ENCODE data around the gene PKDCC.
"Not testable (repeated sequence)": the region's sequence is repeated elsewhere in the genome, so short reads cannot be mapped to it uniquely, and the experiment has no call there.

Gene PKDCC

DNA sequence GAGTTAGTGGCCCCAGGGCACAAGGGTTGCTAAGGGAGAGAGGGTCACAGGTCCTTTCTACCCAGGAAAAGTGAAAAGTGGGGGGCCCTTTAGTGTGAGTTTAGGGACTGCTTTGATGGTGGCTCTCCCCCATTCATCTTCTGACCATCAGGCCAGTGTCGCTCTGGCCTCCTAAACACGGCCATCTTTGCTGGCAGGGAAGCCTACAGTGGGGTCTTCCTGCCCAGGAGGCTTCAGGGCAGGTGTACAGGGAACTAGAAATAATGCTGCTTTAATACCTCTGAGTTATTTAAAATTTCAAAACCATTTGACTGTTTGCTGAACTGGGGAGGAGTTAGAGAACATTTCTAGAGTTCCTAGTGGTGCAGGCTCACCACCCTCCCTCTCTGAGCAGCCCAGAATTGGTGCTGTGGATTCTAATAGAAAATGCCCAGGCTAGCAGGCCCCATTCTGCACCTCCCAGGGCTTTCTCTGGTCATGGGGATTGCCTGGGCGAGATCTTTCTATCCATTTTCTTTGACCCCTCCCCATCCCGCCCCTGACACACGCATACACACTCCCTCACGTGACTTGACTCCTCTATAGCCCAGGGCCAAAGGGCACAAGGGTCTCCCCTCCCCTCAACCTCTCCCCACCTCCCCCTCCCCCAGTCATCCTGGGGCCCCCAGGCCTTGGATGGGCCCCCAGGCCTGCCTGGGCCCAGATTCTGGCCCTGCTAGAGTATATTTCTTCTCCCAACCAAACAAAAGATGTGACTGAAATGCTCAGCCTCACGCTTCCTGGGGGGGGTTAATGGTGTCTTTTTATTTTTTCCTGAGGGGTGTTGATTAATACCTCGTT lies 3.1 kb downstream of the PKDCC start:
- DNase-seq = no peak

DNA sequence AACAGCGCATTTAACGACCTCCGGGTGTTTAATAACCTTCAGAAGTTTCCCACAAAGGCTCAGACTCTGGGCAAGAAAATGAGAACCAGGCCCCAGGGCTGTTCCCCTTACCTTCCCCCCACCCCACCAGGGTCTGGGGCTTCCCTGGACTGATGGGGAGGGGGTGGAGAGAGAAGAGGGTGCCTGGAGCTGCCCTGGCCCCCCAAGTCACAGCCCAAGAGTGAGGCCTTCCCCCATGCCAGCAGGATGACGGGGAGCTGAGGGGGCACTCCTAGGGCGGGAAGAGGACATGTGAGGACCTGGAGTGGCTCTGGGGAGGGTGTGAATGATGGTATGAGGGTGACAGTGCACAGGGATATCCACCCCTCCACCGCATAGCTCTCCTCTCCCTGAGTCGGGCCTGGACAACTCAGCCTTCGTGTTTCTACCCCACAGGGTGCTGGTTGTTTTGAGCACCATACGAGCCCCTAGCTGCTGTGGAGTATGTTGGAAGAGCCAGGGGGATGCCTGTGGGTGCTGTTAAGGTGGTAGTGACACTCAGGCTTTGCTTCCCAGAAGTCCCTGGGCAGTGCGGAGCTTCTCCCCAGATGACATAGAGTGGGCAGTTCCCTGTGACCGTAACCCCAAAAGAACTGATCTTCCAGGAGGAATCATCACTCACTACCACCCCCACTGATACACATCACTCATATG lies 3.9 kb downstream of the PKDCC start:
- no peak for DNase-seq

DNA sequence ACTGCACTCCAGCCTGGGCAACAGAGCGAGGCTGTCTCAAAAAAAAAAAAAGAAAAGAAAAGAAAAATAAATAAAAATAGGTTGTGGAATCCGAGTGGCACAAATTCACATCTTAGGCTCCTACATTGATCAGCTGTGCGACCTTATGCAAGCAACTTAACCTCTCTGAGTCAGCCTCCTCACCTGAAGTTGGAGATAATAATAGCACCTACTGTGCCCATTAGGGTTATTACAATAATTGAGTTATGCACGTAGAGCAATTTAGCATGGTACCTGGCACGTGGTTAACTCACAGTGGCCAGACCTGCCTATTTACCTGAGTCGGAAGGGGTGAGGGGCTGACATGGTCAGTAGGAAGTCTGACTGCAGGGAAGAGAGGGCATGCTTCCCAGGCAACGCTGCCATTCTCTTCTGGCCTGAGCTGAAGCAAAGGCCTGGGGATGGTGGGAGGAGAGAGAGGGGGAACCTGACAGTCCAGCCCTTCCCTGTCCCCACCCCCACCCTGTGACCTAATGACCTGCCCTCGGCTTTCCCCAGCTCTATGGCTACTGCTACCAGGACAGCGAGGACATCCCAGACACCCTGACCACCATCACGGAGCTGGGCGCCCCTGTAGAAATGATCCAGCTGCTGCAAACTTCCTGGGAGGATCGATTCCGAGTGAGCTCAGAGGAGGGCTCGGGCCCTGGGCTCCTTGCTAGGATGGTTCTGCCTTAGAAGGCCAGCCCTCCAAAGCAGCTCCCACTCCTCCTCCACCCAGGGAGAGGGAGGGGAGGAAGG lies 5.1 kb downstream of the PKDCC start:
- no peak for DNase-seq

GRCh38 chr2:42053482-42053790 lies 5.6 kb downstream of the PKDCC start:
- DNase-seq = no peak

- DNase-seq = no peak
These were observed 6.2 kb downstream of the PKDCC start for GRCh38 chr2:42053791-42054701.

DNA sequence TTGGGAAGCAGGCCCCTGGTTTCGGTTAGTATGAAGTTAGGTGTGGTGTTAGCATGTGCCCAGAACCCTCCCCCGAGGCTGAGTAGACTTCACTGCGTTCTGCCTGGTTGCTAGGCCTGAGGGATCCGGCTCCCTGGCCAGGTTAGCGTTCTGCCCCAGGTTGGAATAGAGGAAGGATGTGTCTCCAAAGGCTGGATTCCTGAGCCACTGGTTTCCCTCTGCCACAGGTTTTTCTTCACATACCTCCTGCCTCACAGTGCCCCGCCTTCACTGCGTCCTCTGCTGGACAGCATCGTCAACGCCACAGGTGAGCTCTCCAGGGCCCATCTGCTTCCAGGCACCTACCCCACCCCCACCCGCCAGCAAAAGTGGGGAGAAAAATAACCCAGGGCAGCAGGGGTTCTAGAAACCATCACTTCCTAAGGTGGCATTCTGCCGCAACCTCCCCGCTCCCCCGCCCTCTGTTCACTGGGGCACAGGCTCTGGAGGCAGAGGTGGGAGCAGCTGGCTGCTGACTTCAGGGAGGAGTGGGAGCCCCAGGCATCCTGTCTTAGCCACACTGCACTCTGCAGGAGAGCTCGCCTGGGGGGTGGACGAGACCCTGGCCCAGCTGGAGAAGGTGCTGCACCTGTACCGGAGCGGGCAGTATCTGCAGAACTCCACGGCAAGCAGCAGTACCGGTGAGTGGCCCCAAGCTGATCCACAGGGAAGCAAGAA lies 7.1 kb downstream of the PKDCC start:
- DNase-seq = no peak

- DNase-seq = no peak
These were observed 8.0 kb downstream of the PKDCC start for GRCh38 chr2:42055573-42056514.

- no peak for DNase-seq
These were observed 9.5 kb downstream of the PKDCC start for GRCh38 chr2:42057159-42057901.

- DNase-seq = no peak
These were observed 10.2 kb downstream of the PKDCC start for GRCh38 chr2:42057902-42058450.

GRCh38 chr2:42059261-42059898 lies 11.6 kb downstream of the PKDCC start:
- no peak for DNase-seq

GRCh38 chr2:42060028-42060427 lies 12.2 kb downstream of the PKDCC start:
- no peak for DNase-seq

DNA sequence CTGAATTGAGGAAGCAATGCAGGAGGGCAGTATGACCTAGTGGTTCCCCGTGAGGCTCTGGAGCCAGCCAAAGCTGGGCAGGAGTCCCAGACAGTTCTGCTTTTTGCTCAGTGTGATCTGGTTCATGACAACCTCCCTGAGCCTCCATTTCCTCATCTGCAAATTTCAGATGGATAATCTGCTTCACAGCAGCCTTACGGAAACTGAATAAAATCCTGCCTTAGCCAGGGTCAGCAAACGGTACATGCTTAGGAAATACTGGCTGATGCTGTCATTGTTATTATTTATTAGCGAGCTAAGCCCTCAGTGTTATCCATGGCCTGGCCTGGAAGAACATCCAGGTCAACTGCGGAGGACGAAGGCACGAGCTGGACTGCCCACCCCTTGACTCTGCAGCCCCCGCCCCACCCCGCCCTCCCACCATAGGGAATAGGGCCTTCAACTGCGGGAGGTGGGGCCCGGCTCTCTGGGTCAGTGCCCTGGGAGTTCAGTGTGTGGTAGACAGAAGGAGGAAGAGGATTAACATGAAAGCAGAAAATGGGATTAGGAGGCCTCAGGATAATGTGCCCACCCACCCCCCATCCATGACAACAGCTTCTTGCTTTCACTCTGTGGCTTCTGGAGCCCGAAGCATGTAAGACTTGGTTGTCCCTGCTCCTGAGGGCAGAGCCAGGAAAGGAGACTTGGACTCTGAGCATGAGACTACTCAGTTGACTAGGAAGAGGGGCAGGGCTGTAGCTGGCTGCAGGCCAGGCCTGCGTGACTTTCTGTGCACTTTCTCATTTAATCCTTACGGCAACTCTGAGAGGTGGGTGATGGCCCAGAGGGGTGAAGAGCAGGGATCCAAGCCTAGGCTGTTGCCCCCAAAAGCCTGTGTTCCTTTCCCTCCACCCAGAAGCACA lies 13.1 kb downstream of the PKDCC start:
- no peak for DNase-seq

GRCh38 chr2:42061839-42062238 lies 14.0 kb downstream of the PKDCC start:
- DNase-seq = no peak

DNA sequence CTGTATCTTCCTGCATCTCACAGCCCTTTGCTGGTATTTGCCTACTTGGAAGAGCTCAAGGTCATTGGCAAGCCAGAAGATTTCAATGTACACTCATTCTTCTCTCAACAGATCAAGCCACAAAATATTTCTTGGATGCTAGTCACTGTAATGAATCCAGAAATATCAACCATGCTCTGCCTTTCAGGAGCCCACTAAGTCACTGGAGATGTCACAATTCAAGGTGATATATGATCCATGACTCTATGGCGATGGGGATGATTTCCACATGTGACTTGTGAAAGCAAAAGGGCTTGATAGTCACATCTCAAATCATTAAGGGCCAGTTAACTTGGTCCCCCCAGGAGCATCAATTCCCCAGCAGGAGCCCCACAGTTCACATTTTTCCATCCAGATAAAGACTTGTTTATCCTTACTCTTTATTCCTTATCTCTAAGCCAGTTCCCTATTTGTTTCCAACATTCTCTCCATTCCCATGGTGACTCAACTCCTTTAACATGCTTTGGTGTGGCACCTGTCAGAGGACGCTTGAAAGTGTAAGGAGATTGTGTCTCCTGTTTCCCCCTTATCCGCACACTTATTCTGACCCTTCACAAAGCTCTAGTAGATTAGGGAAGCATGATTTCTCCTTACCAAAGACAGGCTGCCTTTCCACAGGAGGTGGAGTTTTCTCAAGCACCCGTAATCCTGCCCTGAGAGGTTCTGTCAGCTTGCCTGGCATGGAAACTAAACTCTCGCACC lies 15.8 kb downstream of the PKDCC start:
- DNase-seq = no peak

- no peak for DNase-seq
These were observed 16.7 kb downstream of the PKDCC start for GRCh38 chr2:42064417-42064942.

- DNase-seq = not testable (repeated sequence)
These were observed 17.9 kb downstream of the PKDCC start for GRCh38 chr2:42065753-42066152.

DNA sequence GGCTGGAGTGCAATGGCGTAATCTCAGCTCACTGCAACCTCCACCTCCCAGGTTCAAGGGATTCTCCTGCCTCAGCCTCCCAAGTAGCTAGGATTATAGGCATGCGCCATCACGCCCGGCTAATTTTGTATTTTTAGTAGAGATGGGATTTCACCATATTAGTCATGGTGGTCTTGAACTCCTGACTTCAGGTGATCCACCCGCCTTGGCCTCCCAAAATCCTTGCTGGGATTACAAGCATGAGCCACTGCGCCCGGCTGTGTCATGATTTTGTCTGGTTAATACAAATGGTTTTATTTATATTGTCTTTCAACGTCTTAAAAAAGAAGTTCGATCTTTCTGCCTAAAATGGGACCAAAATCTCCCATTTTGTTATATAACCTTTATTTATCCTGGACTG lies 19.2 kb downstream of the PKDCC start:
- DNase-seq = not testable (repeated sequence)

Data from CD4-positive, alpha-beta T cell treated with Interleukin-6 for 4 hours (primary cell).